ENCODE results near the gene HSPA2.

Gene HSPA2

DNA sequence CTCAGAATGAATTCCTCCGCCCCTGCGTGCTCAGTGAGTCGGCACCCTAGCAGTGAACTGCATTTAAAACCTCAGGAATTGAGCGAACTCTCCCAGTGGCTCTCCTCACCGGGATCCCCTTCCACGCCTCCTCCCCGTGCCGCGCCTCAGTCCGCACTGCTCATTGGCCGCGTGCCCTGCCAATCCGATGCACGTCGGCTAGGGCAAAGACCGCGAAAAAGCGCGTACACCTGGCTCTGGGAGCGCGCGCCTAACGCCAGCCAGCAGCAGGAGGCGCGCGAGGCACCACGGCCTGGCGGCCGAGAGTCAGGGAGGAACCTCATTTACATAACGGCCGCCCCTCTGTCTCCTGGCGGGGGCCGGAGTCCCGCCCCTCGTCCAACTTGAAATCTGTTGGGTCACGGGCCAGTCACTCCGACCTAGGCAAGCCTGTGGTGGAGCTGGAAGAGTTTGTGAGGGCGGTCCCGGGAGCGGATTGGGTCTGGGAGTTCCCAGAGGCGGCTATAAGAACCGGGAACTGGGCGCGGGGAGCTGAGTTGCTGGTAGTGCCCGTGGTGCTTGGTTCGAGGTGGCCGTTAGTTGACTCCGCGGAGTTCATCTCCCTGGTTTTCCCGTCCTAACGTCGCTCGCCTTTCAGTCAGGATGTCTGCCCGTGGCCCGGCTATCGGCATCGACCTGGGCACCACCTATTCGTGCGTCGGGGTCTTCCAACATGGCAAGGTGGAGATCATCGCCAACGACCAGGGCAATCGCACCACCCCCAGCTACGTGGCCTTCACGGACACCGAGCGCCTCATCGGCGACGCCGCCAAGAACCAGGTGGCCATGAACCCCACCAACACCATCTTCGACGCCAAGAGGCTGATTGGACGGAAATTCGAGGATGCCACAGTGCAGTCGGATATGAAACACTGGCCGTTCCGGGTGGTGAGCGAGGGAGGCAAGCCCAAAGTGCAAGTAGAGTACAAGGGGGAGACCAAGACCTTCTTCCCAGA lies at the start of gene HSPA2:
TSS of gene HSPA2 (plus strand) at position 534 of the 995 bp plus-strand sequence. CDS start at position 643, 109 bp downstream.
- DNase-seq (ENCODE audit: extremely low spot score, insufficient read length, low read depth) (peak; percentile 85), FAIRE-seq (peak; percentile 98)

- FAIRE-seq, result no peak
- DNase-seq (ENCODE audit: extremely low spot score, insufficient read length, low read depth), result no peak
Measured at GRCh38 chr14:64491637-64492036, 48.9 kb upstream of the HSPA2 start.

- DNase-seq (ENCODE audit: extremely low spot score, insufficient read length, low read depth), result no peak
- no peak for FAIRE-seq
Measured at GRCh38 chr14:64493455-64493854, 47.1 kb upstream of the HSPA2 start.

DNA sequence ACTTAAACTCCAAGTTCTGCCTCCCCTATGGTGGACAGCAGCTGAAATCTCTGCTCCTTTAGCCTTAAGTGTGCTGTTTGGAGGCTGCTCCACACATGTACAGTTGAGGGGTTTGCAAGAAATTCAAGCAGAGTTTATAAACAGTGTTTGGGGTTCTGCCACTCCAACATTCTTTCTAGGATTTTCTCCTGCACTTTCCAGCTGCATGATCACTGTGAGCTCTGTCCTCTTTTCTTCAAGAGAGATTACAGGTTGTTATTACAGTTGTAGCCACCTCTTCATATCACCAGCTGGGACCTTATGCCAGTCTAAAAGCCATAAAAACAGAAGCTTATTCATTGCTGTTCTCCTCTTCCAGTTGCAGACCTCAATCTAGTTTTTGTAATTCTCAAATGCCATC lies 45.3 kb upstream of the HSPA2 start:
- DNase-seq (ENCODE audit: extremely low spot score, insufficient read length, low read depth), result no peak
- no peak for FAIRE-seq

- FAIRE-seq (no peak), DNase-seq (ENCODE audit: extremely low spot score, insufficient read length, low read depth) (no peak)
Measured at GRCh38 chr14:64496764-64497163, 43.8 kb upstream of the HSPA2 start.

- DNase-seq (ENCODE audit: extremely low spot score, insufficient read length, low read depth), result no peak
- no peak for FAIRE-seq
Measured at GRCh38 chr14:64500088-64500487, 40.5 kb upstream of the HSPA2 start.

GRCh38 chr14:64501411-64502171 lies 39.0 kb upstream of the HSPA2 start:
- FAIRE-seq (no peak), DNase-seq (ENCODE audit: extremely low spot score, insufficient read length, low read depth) (no peak)

GRCh38 chr14:64502456-64502855 lies 38.1 kb upstream of the HSPA2 start:
- FAIRE-seq (no peak), DNase-seq (ENCODE audit: extremely low spot score, insufficient read length, low read depth) (no peak)

- DNase-seq (ENCODE audit: extremely low spot score, insufficient read length, low read depth), result no peak
Measured at GRCh38 chr14:64502887-64503433, 37.6 kb upstream of the HSPA2 start.

GRCh38 chr14:64503434-64504309 lies 36.9 kb upstream of the HSPA2 start, which contains the start of gene ZBTB25:
Gene ZBTB25, minus strand, starts transcription at chr14:64503838. Its CDS starts 13,305 bp downstream, at chr14:64490533.
- peak; percentile 85 for FAIRE-seq
- peak; percentile 58 for DNase-seq (ENCODE audit: extremely low spot score, insufficient read length, low read depth)

More at GRCh38 chr14:64502887-64503433, 37.6 kb upstream of the HSPA2 start:
- FAIRE-seq, result no peak

DNA sequence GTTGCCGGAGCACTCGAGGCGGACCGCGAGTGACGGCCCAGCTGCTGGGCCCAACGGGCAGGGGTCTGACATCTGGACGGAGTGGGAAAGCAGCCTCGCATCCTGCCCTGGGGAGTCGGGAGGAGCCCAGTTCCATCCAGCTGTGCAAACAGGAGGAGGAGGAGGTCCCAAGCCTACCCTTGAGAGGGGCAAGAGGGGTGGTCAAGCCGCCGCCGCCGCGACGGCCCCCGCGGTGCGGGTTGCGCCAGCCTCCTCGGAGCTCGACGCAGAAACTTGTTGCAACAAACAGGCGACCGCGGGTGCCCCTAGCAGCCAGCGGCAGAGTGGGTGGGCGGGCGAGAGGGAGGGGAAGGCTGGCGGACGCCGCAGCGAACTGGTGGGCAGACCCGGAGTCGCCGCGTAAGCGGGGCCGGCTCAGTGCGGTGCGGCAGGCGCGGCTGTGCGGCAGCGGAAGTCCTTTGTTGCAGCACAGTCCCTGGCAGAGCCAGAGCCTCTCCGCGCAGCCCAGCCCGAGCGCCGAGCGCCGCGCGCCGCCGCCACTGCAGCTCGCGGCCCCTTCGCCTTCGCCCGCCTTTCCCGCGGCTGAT lies 36.1 kb upstream of the HSPA2 start, which contains the start of gene ZBTB1:
TSS of gene ZBTB1 (plus strand) at position 461 of the 587 bp plus-strand sequence. CDS start 16,735 bp downstream, outside the sequence.
- FAIRE-seq, result peak; percentile 36

DNA sequence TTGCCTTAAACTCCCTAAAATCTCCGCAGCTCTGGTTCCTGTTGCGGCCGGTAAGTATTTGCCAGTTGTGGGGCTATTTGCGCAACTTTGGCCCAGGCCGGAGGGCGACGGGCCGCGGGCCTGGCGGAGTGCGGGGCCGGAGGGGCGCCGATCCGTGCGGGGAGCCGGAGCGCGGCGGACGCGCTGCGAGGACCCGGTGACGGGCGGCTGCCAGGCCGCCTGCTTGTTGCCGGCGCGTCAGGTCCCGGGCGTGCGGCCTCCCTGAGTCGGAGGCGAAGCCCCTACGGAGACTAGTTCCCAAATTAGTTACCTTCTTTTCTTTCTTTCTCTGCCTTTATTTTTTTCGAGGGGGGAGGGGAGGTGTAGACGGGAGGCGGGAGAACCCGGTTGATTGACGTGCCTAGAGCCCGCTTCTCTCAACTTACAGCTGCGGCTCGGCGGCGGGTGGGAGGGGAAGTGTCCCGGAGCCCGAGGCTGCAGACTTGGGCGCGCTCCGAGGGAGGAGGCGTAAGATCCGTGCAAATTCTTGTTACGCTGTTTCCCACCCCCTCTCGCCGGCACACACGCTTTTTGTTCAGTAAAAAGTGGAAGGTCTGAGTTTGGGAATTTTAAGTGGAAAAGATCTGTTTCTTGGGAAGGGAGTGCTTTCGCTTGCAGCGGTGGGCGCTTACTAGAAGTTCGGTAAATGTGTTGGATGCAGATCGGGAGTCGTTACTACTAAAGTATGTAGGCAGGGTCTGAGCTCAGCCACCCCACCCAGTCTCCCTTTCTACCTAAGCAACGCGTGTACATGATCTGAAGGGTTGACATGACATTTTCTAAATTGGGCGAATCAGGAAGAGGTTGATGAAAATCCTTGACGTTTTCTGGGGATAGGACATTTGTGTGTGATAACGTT lies 35.4 kb upstream of the HSPA2 start:
- peak; percentile 50 for DNase-seq (ENCODE audit: extremely low spot score, insufficient read length, low read depth)
- peak; percentile 72 for FAIRE-seq

More for the DNA sequence above, 36.1 kb upstream of the HSPA2 start, which contains the start of gene ZBTB1:
- DNase-seq (ENCODE audit: extremely low spot score, insufficient read length, low read depth), result no peak

GRCh38 chr14:64506721-64507120 lies 33.8 kb upstream of the HSPA2 start:
- DNase-seq (ENCODE audit: extremely low spot score, insufficient read length, low read depth), result no peak
- no peak for FAIRE-seq

DNA sequence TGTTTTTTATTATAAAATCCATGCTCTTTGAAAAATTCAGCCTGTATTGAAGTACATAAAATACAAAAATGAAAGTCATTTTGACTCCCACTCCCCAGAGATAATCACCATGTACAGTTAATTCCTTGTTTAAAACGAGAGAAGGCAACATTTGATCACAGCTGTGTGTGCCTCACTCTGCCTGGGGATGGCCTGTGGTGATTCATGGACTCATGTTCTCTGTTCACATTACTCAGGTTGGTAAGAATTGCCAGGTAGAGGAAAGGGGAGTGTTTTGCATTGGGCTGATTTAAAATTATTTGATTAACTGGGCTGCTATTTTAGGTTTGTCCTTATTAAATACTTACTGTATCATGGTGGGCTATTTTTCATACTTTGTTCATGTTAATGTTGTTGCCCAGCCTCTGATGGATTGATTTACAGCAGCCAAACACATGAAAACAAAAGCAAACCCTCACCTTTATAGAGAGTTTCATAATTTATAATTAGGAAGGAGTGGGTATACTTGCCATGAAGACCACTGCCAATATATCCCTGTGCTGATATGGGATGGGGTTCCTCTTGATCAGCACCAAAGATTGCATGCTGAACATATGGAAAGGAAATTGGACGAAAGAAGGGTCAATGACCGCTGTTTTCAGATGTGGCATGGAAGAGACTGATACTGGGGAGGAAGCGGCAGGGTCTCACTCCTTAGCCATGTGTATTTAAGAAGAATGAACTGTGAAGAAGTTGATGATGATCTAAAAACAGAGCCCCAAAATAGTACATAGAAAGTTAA lies 33.0 kb upstream of the HSPA2 start:
- FAIRE-seq, result no peak
- no peak for DNase-seq (ENCODE audit: extremely low spot score, insufficient read length, low read depth)

DNA sequence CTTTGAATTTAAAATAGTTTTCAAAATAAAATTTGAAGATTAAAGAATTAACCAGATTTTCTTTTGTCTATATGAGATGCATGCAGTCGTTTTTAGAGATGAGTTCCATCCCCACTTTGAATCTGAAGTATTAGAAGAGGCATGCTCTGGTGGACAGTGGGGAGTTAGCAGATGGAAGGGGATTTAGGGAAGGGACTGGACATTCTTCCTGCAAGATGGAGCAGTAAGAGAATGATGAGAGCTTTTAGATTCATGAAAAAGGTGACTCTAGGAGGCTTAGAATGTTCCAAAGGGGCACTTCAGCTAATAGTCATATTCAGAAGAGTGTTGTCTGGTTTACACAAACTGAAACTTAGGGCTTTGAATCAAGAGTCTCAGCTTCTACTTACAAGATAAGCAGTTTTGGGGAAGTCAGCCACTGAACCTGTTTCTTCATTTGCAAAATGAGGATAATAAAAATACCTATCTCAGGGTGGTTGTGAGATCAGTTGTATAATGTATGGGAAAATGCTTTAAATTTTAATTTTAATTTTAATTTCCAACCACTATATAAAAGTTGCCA lies 32.2 kb upstream of the HSPA2 start:
- DNase-seq (ENCODE audit: extremely low spot score, insufficient read length, low read depth), result no peak
- FAIRE-seq, result peak; percentile 86

DNA sequence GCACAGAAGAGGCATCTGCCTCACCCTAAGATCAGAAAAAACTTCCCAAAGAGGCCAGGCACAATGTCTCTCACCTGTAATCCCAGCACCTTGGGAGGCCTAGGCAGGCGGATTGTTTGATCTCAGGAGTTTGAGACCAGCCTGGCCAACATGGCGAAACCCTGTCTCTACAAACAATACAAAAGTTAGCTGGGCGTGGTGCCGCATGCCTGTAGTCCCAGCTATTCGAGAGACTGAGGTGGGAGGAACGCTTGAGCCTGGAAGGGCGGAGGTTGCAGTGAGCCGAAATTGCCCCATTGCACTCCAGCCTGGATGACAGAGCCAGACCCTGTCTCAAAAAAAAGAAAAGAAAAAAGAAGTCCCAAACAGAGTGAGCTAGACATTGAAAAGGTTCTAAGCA lies 31.5 kb upstream of the HSPA2 start:
- DNase-seq (ENCODE audit: extremely low spot score, insufficient read length, low read depth) (no peak), FAIRE-seq (no peak)
